Measurements from ENCODE around the gene ACTL8.

The ACTL8 gene

GRCh38 chr1:17852383-17852782, 97.2 kb downstream of the ACTL8 start:
- no peaks in the 10 kb centered on the region for H4K20me1 ChIP-seq (ENCODE audit: insufficient read depth)
- H3K36me3 ChIP-seq (ENCODE audit: insufficient read depth) = no peaks in the 10 kb centered on the region
- H3K4me3 ChIP-seq (IDR thresholded peaks at IDR 0.05; ENCODE audit: insufficient read depth, low read depth, low read length) = no peak overlapping the region
- no peak overlapping the region for H3K27ac ChIP-seq
- H3K79me2 ChIP-seq (ENCODE audit: insufficient read depth, low read depth) = no peaks in the 10 kb centered on the region
- H3K27me3 ChIP-seq (ENCODE audit: insufficient read depth, low read depth) = no peaks in the 10 kb centered on the region; the same call in 1 of the 2 replicates
- H2AFZ ChIP-seq (ENCODE audit: low read depth) = no peak overlapping the region
- no peak overlapping the region for H3K4me2 ChIP-seq
- H3K4me1 ChIP-seq (ENCODE audit: low read depth, poor library complexity, severe bottlenecking) = no peaks in the 10 kb centered on the region
- TF ChIP-seq, protein P1, sequence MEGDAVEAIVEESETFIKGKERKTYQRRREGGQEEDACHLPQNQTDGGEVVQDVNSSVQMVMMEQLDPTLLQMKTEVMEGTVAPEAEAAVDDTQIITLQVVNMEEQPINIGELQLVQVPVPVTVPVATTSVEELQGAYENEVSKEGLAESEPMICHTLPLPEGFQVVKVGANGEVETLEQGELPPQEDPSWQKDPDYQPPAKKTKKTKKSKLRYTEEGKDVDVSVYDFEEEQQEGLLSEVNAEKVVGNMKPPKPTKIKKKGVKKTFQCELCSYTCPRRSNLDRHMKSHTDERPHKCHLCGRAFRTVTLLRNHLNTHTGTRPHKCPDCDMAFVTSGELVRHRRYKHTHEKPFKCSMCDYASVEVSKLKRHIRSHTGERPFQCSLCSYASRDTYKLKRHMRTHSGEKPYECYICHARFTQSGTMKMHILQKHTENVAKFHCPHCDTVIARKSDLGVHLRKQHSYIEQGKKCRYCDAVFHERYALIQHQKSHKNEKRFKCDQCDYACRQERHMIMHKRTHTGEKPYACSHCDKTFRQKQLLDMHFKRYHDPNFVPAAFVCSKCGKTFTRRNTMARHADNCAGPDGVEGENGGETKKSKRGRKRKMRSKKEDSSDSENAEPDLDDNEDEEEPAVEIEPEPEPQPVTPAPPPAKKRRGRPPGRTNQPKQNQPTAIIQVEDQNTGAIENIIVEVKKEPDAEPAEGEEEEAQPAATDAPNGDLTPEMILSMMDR (conservative IDR thresholded peaks at IDR 0.05; ENCODE audit: low read depth, low read length) = no peak
- H3K9ac ChIP-seq = no peak overlapping the region

DNA sequence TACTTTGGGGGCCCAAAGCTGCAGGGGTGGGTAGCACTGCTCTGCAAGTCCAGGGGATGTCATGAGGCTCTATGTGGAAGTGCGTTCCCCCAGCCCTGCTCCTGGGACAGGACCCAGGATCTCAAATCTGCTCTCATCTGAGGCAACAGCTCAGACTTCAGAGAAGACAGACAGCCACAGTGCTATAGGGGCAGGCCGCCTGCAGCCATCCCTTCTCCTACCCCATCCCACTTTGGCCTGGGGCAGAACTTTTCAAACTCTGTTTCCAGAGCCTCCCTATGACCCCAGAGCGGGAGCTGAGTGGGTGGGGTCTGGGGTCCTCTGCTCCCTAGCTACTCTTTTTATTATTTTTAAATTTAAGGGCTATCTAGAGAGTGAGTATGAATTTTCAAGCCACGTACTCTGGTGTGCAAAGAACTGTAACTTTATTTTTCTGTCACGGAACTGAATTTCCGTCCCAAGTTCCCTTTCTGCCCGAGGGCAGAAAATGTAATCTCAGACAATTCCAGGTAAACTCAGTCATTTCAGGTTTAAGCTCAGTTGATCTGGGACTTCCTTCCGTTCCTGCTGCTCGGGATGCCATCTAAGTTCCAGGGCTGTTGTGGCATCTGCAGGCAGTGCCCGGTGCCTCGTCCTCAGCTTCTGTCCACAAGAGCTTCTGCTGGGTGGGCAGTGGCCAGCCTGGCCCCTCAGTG, 98.3 kb downstream of the ACTL8 start:
- TF ChIP-seq, protein P1 (conservative IDR thresholded peaks at IDR 0.05; ENCODE audit: low read depth, low read length) = no peak
- no peak overlapping the region for H3K4me2 ChIP-seq
- H3K79me2 ChIP-seq (ENCODE audit: insufficient read depth, low read depth) = no peaks in the 10 kb centered on the region

GRCh38 chr1:17856496-17857108, 101.5 kb downstream of the ACTL8 start:
- H3K27me3 ChIP-seq (ENCODE audit: insufficient read depth, low read depth) = no peaks in the 10 kb centered on the region; the same call in 1 of the 2 replicates
- H3K4me2 ChIP-seq = no peak overlapping the region
- no peak overlapping the region for H2AFZ ChIP-seq (ENCODE audit: low read depth)
- TF ChIP-seq, protein P1 (conservative IDR thresholded peaks at IDR 0.05; ENCODE audit: low read depth, low read length) = no peak
- no peak overlapping the region for H3K4me3 ChIP-seq (IDR thresholded peaks at IDR 0.05; ENCODE audit: insufficient read depth, low read depth, low read length)
- no peaks in the 10 kb centered on the region for H3K4me1 ChIP-seq (ENCODE audit: low read depth, poor library complexity, severe bottlenecking)
- no peaks in the 10 kb centered on the region for H3K79me2 ChIP-seq (ENCODE audit: insufficient read depth, low read depth)
- no peak overlapping the region for H3K9ac ChIP-seq
- no peaks in the 10 kb centered on the region for H3K36me3 ChIP-seq (ENCODE audit: insufficient read depth)
- no peaks in the 10 kb centered on the region for H4K20me1 ChIP-seq (ENCODE audit: insufficient read depth)
- no peak overlapping the region for H3K27ac ChIP-seq

More for the DNA sequence above, 98.3 kb downstream of the ACTL8 start:
- Histone ChIP-seq H3K27ac (no peak overlapping the region), H3K4me1 (ENCODE audit: low read depth, poor library complexity, severe bottlenecking) (no peaks in the 10 kb centered on the region), H3K9ac (no peak overlapping the region), H3K4me3 (IDR thresholded peaks at IDR 0.05; ENCODE audit: insufficient read depth, low read depth, low read length) (no peak overlapping the region), H3K36me3 (ENCODE audit: insufficient read depth) (no peaks in the 10 kb centered on the region), H2AFZ (ENCODE audit: low read depth) (no peak overlapping the region), H4K20me1 (ENCODE audit: insufficient read depth) (no peaks in the 10 kb centered on the region), H3K27me3 (ENCODE audit: insufficient read depth, low read depth) (no peaks in the 10 kb centered on the region; the same call in 1 of the 2 replicates)

GRCh38 chr1:17857109-17857499, 102.0 kb downstream of the ACTL8 start:
- no peak overlapping the region for H3K4me2 ChIP-seq
- no peaks in the 10 kb centered on the region for H3K79me2 ChIP-seq (ENCODE audit: insufficient read depth, low read depth)
- H3K27ac ChIP-seq = no peak overlapping the region
- TF ChIP-seq, protein P1 (conservative IDR thresholded peaks at IDR 0.05; ENCODE audit: low read depth, low read length) = no peak
- H3K4me3 ChIP-seq (IDR thresholded peaks at IDR 0.05; ENCODE audit: insufficient read depth, low read depth, low read length) = no peak overlapping the region
- H3K9ac ChIP-seq = no peak overlapping the region
- H4K20me1 ChIP-seq (ENCODE audit: insufficient read depth) = no peaks in the 10 kb centered on the region
- no peaks in the 10 kb centered on the region for H3K4me1 ChIP-seq (ENCODE audit: low read depth, poor library complexity, severe bottlenecking)
- H3K27me3 ChIP-seq (ENCODE audit: insufficient read depth, low read depth) = no peaks in the 10 kb centered on the region; the same call in 1 of the 2 replicates
- no peak overlapping the region for H2AFZ ChIP-seq (ENCODE audit: low read depth)
- H3K36me3 ChIP-seq (ENCODE audit: insufficient read depth) = no peaks in the 10 kb centered on the region

Measured in KMS-11 (cell line).